GM12873 (cell line): ENCODE data around the gene AOPEP.

Experiments
- CTCF ChIP-seq: IDR thresholded peaks from 2 replicates; pipeline ENCODE4 v1.5.1; 2012; ENCODE audit warnings: low read depth, mild to moderate bottlenecking, moderate library complexity, low read length, control low read depth; ENCODE audit not compliant: insufficient read depth; ENCODE audit errors: missing control alignments

The AOPEP gene

GRCh38 chr9:95073042-95073607 is 346.6 kb downstream of the AOPEP start:
- TF ChIP-seq CTCF, result no peak

- no peak for TF ChIP-seq CTCF
Observed at GRCh38 chr9:95073918-95074317, 347.4 kb downstream of the AOPEP start.

GRCh38 chr9:95074632-95075031 is 348.1 kb downstream of the AOPEP start:
- no peak for TF ChIP-seq CTCF

- TF ChIP-seq CTCF, result no peak
Observed at GRCh38 chr9:95075700-95076099, 349.2 kb downstream of the AOPEP start.

- TF ChIP-seq CTCF, result no peak
Observed at GRCh38 chr9:95076696-95077052, 350.2 kb downstream of the AOPEP start.

GRCh38 chr9:95077053-95077765 is 350.7 kb downstream of the AOPEP start:
- no peak for TF ChIP-seq CTCF

- TF ChIP-seq CTCF, result no peak
Observed at GRCh38 chr9:95077766-95078370, 351.4 kb downstream of the AOPEP start.
